ENCODE data around the gene SPAST. TPM values are rescaled to one million over a fixed set of nuclear protein-coding genes. Genes with fewer than 3 reads are reported as not detected.

The SPAST gene
- total and polyA plus RNA-seq, 2 of the 13 experiments (the other 11 are each of a cell fraction or from before 2014, with no cell fraction given), result 11.5 to 40.4 TPM

GRCh38 chr2:32061973-32062861, 1.1 kb upstream of the SPAST start (continued):
- TF ChIP-seq ZNF318 (CRISPR knock-in tag; IDR thresholded peaks at IDR 0.05) (no peak), ZNF691 (CRISPR knock-in tag; IDR thresholded peaks at IDR 0.05; ENCODE audit: borderline replicate concordance, low read depth) (0 out of 2 replicates have a peak, but pooled peaks have one; percentile 43), REL (CRISPR knock-in tag; conservative IDR thresholded peaks at IDR 0.05) (no peak), SATB2 (CRISPR knock-in tag; IDR thresholded peaks at IDR 0.05) (no peak), RAD51 (IDR thresholded peaks at IDR 0.05; ENCODE audit: borderline replicate concordance) (no peak), ZNF619 (CRISPR knock-in tag; IDR thresholded peaks at IDR 0.05) (0 out of 2 replicates have a peak, but pooled peaks have one; percentile 10), ATF5 (CRISPR knock-in tag; IDR thresholded peaks at IDR 0.05; ENCODE audit: low read depth) (no peak), POLR2AphosphoS5 (IDR thresholded peaks at IDR 0.05; ENCODE audit: low read depth, low read length) (peak; percentile 53), ZNF713 (CRISPR knock-in tag; IDR thresholded peaks at IDR 0.05) (peak; percentile 37; the same call in 1 of the 2 replicates), AHDC1 (CRISPR knock-in tag; IDR thresholded peaks at IDR 0.05; ENCODE audit: borderline replicate concordance) (peak; percentile 45; the same call in 1 of the 2 replicates), GFI1 (CRISPR knock-in tag; IDR thresholded peaks at IDR 0.05; ENCODE audit: borderline replicate concordance) (peak; percentile 43; the same call in 1 of the 2 replicates), POLR2A (IDR thresholded peaks at IDR 0.05; ENCODE audit: insufficient read depth in 1 of 2, low read depth in 2 of 2, low read length in 2 of 2) (peak in 1 of 2 experiments; percentile 47; a peak in 2 of 4 replicates)

Data from HepG2 (cell line).